AG09309 (cell line): ENCODE data around the gene MID2.
"Not testable (repeated sequence)": the region's sequence is repeated elsewhere in the genome, so short reads cannot be mapped to it uniquely, and the experiment has no call there.

Experiments used
- DNase-seq: peaks from one replicate; pipeline ENCODE4 v3.0.0-alpha.2; 2010; ENCODE audit warnings: low read depth
- H3K4me3 ChIP-seq: 2 replicates; pipeline ENCODE4 v1.5.1; 2011; ENCODE audit warnings: mild to moderate bottlenecking, low read depth, low read length, moderate library complexity; ENCODE audit not compliant: control insufficient read depth
- TF ChIP-seq, protein P1 (sequence below): IDR thresholded peaks from 2 replicates; pipeline ENCODE4 v1.5.1; 2011; ENCODE audit warnings: mild to moderate bottlenecking, low read depth, low read length, inconsistent platforms; ENCODE audit not compliant: insufficient read depth, control insufficient read depth; ENCODE audit errors: missing control alignments

The MID2 gene

DNA sequence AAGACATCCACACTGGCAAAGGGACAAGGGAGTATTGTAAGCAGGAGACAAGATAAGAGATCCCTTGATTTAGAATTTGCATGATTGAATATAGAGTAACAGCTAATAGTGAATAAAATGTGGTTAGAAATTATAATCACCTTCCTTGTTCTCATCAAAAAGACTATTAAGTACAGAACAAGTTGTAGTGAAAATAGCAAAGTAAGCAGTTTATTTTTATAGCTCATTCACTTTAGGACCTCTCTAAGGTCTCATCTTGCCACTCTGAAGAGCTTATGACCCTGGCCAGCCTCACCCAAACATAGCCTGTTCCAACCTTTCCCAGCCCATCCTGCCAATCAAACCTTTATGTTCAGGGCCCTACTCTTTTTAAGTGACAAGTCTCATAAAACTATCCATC lies 30.6 kb downstream of the MID2 start:
- TF ChIP-seq, protein P1, sequence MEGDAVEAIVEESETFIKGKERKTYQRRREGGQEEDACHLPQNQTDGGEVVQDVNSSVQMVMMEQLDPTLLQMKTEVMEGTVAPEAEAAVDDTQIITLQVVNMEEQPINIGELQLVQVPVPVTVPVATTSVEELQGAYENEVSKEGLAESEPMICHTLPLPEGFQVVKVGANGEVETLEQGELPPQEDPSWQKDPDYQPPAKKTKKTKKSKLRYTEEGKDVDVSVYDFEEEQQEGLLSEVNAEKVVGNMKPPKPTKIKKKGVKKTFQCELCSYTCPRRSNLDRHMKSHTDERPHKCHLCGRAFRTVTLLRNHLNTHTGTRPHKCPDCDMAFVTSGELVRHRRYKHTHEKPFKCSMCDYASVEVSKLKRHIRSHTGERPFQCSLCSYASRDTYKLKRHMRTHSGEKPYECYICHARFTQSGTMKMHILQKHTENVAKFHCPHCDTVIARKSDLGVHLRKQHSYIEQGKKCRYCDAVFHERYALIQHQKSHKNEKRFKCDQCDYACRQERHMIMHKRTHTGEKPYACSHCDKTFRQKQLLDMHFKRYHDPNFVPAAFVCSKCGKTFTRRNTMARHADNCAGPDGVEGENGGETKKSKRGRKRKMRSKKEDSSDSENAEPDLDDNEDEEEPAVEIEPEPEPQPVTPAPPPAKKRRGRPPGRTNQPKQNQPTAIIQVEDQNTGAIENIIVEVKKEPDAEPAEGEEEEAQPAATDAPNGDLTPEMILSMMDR = no peak
- H3K4me3 ChIP-seq = no peak overlapping the region
- DNase-seq = no peak

GRCh38 chrX:107857041-107857440 lies 31.4 kb downstream of the MID2 start:
- H3K4me3 ChIP-seq = not testable (repeated sequence)

GRCh38 chrX:107857837-107858236 lies 32.2 kb downstream of the MID2 start:
- TF ChIP-seq, protein P1 = no peak
- H3K4me3 ChIP-seq = no peak overlapping the region
- no peak for DNase-seq

More at GRCh38 chrX:107857041-107857440, 31.4 kb downstream of the MID2 start:
- DNase-seq = not testable (repeated sequence)

DNA sequence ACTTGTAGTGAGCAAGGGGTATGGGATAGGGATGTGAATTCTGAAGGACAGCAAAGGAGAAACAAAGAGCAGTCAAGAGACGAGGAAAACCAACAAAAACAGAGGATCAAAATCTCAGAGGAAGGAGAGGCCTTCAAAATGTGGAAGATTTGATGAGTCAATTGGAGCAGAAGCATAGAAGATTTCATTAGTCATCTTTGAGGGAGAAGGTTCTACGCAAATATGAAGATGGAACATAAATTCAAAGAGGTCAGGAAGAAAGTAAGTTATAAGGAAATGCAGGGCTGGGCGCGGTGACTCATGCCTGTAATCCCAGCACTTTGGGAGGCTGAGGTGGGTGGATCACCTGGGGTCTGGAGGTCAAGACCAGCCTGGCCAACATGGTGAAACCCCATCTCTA lies 35.4 kb downstream of the MID2 start:
- H3K4me3 ChIP-seq = no peak overlapping the region
- no peak for DNase-seq
- TF ChIP-seq, protein P1 = no peak

DNA sequence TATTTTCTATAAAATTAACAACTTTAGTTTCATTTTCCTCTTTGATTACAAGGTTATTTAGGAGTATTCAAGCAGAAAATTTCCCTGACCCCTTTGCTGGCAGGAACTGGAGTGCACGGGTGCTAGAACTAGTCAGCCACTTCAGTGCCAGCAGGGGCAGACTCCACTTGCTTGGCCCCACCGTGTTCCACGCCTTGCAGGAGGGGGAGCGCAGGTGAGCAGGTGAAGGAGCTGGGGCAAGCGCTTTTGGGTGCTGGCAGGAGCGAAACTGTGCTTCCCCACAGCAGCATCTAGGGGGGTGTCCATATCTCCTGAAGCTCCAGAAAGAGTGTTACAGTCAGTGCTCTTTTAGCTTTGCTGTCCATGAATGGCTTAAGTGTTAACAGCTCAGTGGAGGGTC lies 45.5 kb downstream of the MID2 start:
- TF ChIP-seq, protein P1 = no peak
- no peak overlapping the region for H3K4me3 ChIP-seq
- DNase-seq = no peak

- no peak for DNase-seq
- TF ChIP-seq, protein P1 = no peak
Measured at GRCh38 chrX:107878106-107878505, 52.4 kb downstream of the MID2 start.

DNA sequence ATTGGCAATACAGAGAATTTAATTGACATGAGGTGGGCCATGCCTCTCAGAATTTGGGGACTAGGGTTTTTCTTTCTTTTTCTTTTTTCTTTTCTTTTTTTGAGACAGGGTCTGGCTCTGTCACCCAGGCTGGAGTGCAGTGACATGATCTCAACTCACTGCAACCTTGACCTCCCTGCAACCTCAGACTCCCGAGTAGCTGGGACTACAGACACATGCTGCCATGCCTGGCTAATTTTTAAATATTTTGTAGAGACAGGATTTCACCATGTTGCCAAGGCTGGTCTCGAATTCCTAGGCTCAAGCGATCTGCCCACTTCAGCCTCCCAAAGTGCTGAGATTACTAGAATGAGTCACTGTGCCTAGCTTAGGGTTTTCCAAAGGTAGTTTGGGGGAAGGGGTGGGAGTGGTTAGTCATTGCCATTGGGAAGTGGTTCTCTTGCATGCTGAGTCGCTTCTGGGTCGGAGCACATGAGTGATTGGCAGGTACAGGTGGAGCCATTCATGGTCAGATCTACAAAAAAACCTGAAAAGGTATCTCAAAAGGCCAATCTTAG lies 54.5 kb downstream of the MID2 start:
- no peak overlapping the region for H3K4me3 ChIP-seq
- DNase-seq = no peak
- TF ChIP-seq, protein P1 = no peak

More at GRCh38 chrX:107878106-107878505, 52.4 kb downstream of the MID2 start:
- no peak overlapping the region for H3K4me3 ChIP-seq
